ENCODE results near the gene PLD1. TPM values are rescaled to one million over a fixed set of nuclear protein-coding genes. Genes with fewer than 3 reads are reported as not detected.
A peak's percentile ranks its signal among the peaks of the same experiment; 100 is the strongest.

PLD1 gene
- total and polyA plus RNA-seq, 10 of the 15 experiments (the other 5 are each of a cell fraction or from before 2014, with no cell fraction given): 2.9 to 108 (median 3.6) TPM

GRCh38 chr3:171640520-171641412, 169.5 kb downstream of the PLD1 start:
- H3K36me3 ChIP-seq (ENCODE audit: control insufficient read depth in 2 of 2, insufficient read depth in 2 of 2, low read length in 1 of 2): peaks cover 0 to 2% of the 10 kb centered on the region in 2 experiments; a peak in 1 of 4 replicates
- H3K4me3 ChIP-seq: no peak overlapping the region
- H4K20me1 ChIP-seq (ENCODE audit: control insufficient read depth, insufficient read depth): no peaks in the 10 kb centered on the region
- DNase-seq (ENCODE audit: low read depth, low spot score) (no peak), FAIRE-seq (no peak), ATAC-seq (peak; percentile 79)
- WGBS (ENCODE audit: insufficient coverage, insufficient replicate concordance, low lambda C conversion rate, missing lambda C conversion rate): 0% methylated on average over 2 of the region's 2 CpGs
- H3K9ac ChIP-seq (ENCODE audit: control insufficient read depth, insufficient read depth, low read length): no peak overlapping the region
- H3K79me2 ChIP-seq (ENCODE audit: control insufficient read depth, insufficient read depth, low read length): no peaks in the 10 kb centered on the region
- RAD21 ChIA-PET (ENCODE audit: unreplicated experiment): interaction anchor here (0.7 to 3.0 kb wide), 6 partner anchors 19 to 590 kb away, joined by 3 to 14 read pairs (median 4); no protein-coding TSS in a partner anchor
- CTCF ChIA-PET: interaction anchor here (0.6 to 2.5 kb wide), 11 partner anchors 8 to 1526 kb away, joined by 3 to 12 read pairs (median 4); no protein-coding TSS in a partner anchor
- POLR2A ChIA-PET: interaction anchor here (1.2 kb wide), 1 partner anchor 9 kb away, joined by 3 read pairs; no protein-coding TSS in a partner anchor
- no peak overlapping the region for H3K4me2 ChIP-seq (ENCODE audit: control insufficient read depth, insufficient read depth)
- no peak overlapping the region for H2AFZ ChIP-seq (ENCODE audit: control insufficient read depth, low read depth, low read length)
- BruUV-seq (replicated peaks): TSS peak; percentile 13
- no peaks in the 10 kb centered on the region for H3K9me3 ChIP-seq (replicated peaks; ENCODE audit: control insufficient read depth, insufficient read depth, low read length)
- SMC1A ChIA-PET (ENCODE audit: uncharacterized antibody, unreplicated experiment): interaction anchor here (0.8 to 2.8 kb wide), 9 partner anchors 9 to 194 kb away, joined by 3 to 23 read pairs (median 6); no protein-coding TSS in a partner anchor
- H3K27ac ChIP-seq (ENCODE audit: control insufficient read depth, insufficient read depth): no peak overlapping the region
- no peaks in the 10 kb centered on the region for H3K27me3 ChIP-seq (replicated peaks in 1 of 2; ENCODE audit: control insufficient read depth in 2 of 2, insufficient read depth in 2 of 2, low read length in 1 of 2)
- H3K4me1 ChIP-seq (ENCODE audit: control insufficient read depth, insufficient read depth, low read length): no peaks in the 10 kb centered on the region
- in situ Hi-C loops (cut with MboI) (no loop called here), intact Hi-C loops (cut with micrococcal nuclease; ENCODE audit: unreplicated experiment) (loop anchor here (10.0 kb wide), 2 partner anchors 694 to 834 kb away; no protein-coding TSS in a partner anchor)
- TF ChIP-seq FOS (IDR thresholded peaks at IDR 0.05; ENCODE audit: borderline replicate concordance, extremely low read depth, insufficient read length) (no peak), KDM1A (IDR thresholded peaks at IDR 0.05; ENCODE audit: borderline replicate concordance) (no peak), IKZF2 (IDR thresholded peaks at IDR 0.05) (no peak), MYC (IDR thresholded peaks at IDR 0.05; ENCODE audit: insufficient read depth, insufficient read length, insufficient replicate concordance, low read length, severe bottlenecking) (no peak), BCLAF1 (IDR thresholded peaks at IDR 0.05) (no peak), KAT2A (conservative IDR thresholded peaks at IDR 0.05; ENCODE audit: control insufficient read depth, low read depth, low read length) (no peak), PAX5 (IDR thresholded peaks at IDR 0.05; ENCODE audit: borderline replicate concordance, low read depth, low read length) (no peak), NFIC (IDR thresholded peaks at IDR 0.05; ENCODE audit: low read depth, low read length) (no peak), CREM (IDR thresholded peaks at IDR 0.05; ENCODE audit: low read depth) (no peak), BHLHE40 (IDR thresholded peaks at IDR 0.05; ENCODE audit: borderline replicate concordance in 1 of 2, low read depth in 2 of 2, low read length in 1 of 2) (peak in 1 of 2 experiments; percentile 47; a peak in 1 of 4 replicates), MYB (IDR thresholded peaks at IDR 0.05; ENCODE audit: borderline replicate concordance, low read depth, low read length) (no peak)
- TF ChIP-seq, protein P1, sequence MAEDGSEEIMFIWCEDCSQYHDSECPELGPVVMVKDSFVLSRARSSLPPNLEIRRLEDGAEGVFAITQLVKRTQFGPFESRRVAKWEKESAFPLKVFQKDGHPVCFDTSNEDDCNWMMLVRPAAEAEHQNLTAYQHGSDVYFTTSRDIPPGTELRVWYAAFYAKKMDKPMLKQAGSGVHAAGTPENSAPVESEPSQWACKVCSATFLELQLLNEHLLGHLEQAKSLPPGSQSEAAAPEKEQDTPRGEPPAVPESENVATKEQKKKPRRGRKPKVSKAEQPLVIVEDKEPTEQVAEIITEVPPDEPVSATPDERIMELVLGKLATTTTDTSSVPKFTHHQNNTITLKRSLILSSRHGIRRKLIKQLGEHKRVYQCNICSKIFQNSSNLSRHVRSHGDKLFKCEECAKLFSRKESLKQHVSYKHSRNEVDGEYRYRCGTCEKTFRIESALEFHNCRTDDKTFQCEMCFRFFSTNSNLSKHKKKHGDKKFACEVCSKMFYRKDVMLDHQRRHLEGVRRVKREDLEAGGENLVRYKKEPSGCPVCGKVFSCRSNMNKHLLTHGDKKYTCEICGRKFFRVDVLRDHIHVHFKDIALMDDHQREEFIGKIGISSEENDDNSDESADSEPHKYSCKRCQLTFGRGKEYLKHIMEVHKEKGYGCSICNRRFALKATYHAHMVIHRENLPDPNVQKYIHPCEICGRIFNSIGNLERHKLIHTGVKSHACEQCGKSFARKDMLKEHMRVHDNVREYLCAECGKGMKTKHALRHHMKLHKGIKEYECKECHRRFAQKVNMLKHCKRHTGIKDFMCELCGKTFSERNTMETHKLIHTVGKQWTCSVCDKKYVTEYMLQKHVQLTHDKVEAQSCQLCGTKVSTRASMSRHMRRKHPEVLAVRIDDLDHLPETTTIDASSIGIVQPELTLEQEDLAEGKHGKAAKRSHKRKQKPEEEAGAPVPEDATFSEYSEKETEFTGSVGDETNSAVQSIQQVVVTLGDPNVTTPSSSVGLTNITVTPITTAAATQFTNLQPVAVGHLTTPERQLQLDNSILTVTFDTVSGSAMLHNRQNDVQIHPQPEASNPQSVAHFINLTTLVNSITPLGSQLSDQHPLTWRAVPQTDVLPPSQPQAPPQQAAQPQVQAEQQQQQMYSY (CRISPR knock-in tag; IDR thresholded peaks at IDR 0.05): no peak
- TF ChIP-seq, protein P2, sequence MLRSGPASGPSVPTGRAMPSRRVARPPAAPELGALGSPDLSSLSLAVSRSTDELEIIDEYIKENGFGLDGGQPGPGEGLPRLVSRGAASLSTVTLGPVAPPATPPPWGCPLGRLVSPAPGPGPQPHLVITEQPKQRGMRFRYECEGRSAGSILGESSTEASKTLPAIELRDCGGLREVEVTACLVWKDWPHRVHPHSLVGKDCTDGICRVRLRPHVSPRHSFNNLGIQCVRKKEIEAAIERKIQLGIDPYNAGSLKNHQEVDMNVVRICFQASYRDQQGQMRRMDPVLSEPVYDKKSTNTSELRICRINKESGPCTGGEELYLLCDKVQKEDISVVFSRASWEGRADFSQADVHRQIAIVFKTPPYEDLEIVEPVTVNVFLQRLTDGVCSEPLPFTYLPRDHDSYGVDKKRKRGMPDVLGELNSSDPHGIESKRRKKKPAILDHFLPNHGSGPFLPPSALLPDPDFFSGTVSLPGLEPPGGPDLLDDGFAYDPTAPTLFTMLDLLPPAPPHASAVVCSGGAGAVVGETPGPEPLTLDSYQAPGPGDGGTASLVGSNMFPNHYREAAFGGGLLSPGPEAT (IDR thresholded peaks at IDR 0.05; ENCODE audit: low read depth): no peak

Measured in GM12878 (cell line).